Gastroesophageal sphincter (tissue), 4 donors: Measurements from ENCODE around the gene MACO1. TPM values are rescaled to one million over a fixed set of nuclear protein-coding genes. Genes with fewer than 3 reads are reported as not detected.
A peak's percentile ranks its signal among the peaks of the same experiment; 100 is the strongest.

Experiments
- ATAC-seq: fragments of 150-250 bp; one replicate; pipeline ENCODE4 v1.9.1; 2016; ENCODE audit warnings: mild to moderate bottlenecking, moderate library complexity
- H3K27ac ChIP-seq, 4 donors: fragments of 200-600 bp; sonication (generic) in 3 of 4; 1 replicate in 3 of 4; 2 replicates in 1 of 4; pipeline ENCODE4 v1.5.1; 2016 to 2019
- H3K27me3 ChIP-seq: fragments of 200-600 bp; sonication (generic); one replicate; pipeline ENCODE4 v1.5.1; 2019
- H3K36me3 ChIP-seq, 2 donors: fragments of 200-600 bp; sonication (generic); one replicate each; pipeline ENCODE4 v1.5.1; 2019; ENCODE audit warnings: control low read depth in 1 of 2
- H3K4me1 ChIP-seq, 3 donors: fragments of 200-600 bp; sonication (generic); 1 replicate in 2 of 3; 2 replicates in 1 of 3; pipeline ENCODE4 v1.5.1; 2016 to 2019; ENCODE audit warnings: control low read depth in 2 of 3
- H3K4me3 ChIP-seq, 2 donors: fragments of 200-600 bp; sonication (generic); one replicate each; pipeline ENCODE4 v1.5.1; 2019; ENCODE audit warnings: mild to moderate bottlenecking in 1 of 2, moderate library complexity in 1 of 2
- H3K9me3 ChIP-seq, 3 donors: fragments of 200-600 bp; sonication (generic); one replicate each; pipeline ENCODE4 v1.5.1; 2017 to 2019; ENCODE audit warnings: control low read depth in 2 of 3
- CTCF ChIP-seq, 4 experiments: fragments of 200-600 bp in 2 of 4; fragments of 450-650 bp in 2 of 4; sonication (generic) in 1 of 4; IDR thresholded peaks; one replicate each; pipeline ENCODE4 v1.5.1; 2017 to 2019; ENCODE audit warnings: antibody characterized with exemption in 4 of 4, mild to moderate bottlenecking in 2 of 4, moderate library complexity in 2 of 4
- EP300 ChIP-seq: sonication (generic); formaldehyde crosslinking; IDR thresholded peaks from one replicate; pipeline ENCODE4 v1.6.1; 2017; ENCODE audit warnings: antibody characterized with exemption, mild to moderate bottlenecking
- POLR2A ChIP-seq, 2 donors: fragments of 450-650 bp; IDR thresholded peaks; one replicate each; pipeline ENCODE4 v1.6.1; 2017; ENCODE audit warnings: antibody characterized with exemption in 2 of 2, mild to moderate bottlenecking in 2 of 2, moderate library complexity in 1 of 2
- POLR2AphosphoS5 ChIP-seq: sonication (generic); formaldehyde crosslinking; IDR thresholded peaks from one replicate; pipeline ENCODE4 v1.6.1; 2017; ENCODE audit warnings: antibody characterized with exemption
- WGBS, 2 donors: methylation state at CpG; one replicate each; pipeline ENCODE4 v1.1.5; 2018; ENCODE audit warnings: low coverage in 1 of 2; 5-methylcytosine and 5-hydroxymethylcytosine counted together
- total RNA-seq, 4 donors: library from RNA; depleted of rRNA; stranded (reverse); fragments of >200 nt; gene quantifications; one replicate each; pipeline ENCODE4 v1.1.0, GENCODE V29; 2016

The MACO1 gene
- total RNA-seq, 4 donors from 2014 or later: 15.5 to 24.5 (median 19.0) TPM

- Histone ChIP-seq H3K4me3 (no peak overlapping the region), H3K9me3 (peaks cover 0 to 7% (median 0%) of the 10 kb centered on the region in 3 donors), H3K4me1 (no peaks in the 10 kb centered on the region), H3K36me3 (no peaks in the 10 kb centered on the region), H3K27ac (no peak overlapping the region), H3K27me3 (no peaks in the 10 kb centered on the region)
- TF ChIP-seq POLR2AphosphoS5: no peak
- no peak for TF ChIP-seq EP300
- TF ChIP-seq POLR2A (IDR thresholded peaks at IDR 0.05): no peak
- peak in 3 of 4 experiments; percentile 82 to 87 (median 83) for TF ChIP-seq CTCF (IDR thresholded peaks at IDR 0.05)
- no peak for ATAC-seq
- WGBS, 2 donors: 2 to 6% methylated on average over 2 to 4 of the region's 4 CpGs
These were observed 89.9 kb downstream of the MACO1 start for GRCh38 chr1:25520446-25521061.

GRCh38 chr1:25522031-25522655 is 91.4 kb downstream of the MACO1 start:
- Histone ChIP-seq H3K27ac (no peak overlapping the region), H3K4me3 (no peak overlapping the region), H3K4me1 (no peaks in the 10 kb centered on the region), H3K9me3 (peaks cover 0 to 11% (median 0%) of the 10 kb centered on the region in 3 donors), H3K36me3 (no peaks in the 10 kb centered on the region), H3K27me3 (no peaks in the 10 kb centered on the region)
- 83% methylated on average over 1 of the region's 5 CpGs; no CpG with 5 or more reads in 1 of the 2 donors for WGBS, 2 donors
- no peak for TF ChIP-seq CTCF (IDR thresholded peaks at IDR 0.05)
- ATAC-seq: no peak

- no peak for ATAC-seq
- Histone ChIP-seq H3K27me3 (no peaks in the 10 kb centered on the region), H3K9me3 (peaks cover 0 to 11% (median 0%) of the 10 kb centered on the region in 3 donors), H3K4me3 (no peak overlapping the region), H3K27ac (no peak overlapping the region), H3K36me3 (no peaks in the 10 kb centered on the region), H3K4me1 (no peaks in the 10 kb centered on the region)
- no peak for TF ChIP-seq EP300
- TF ChIP-seq CTCF (IDR thresholded peaks at IDR 0.05): peak in 1 of 4 experiments; percentile 20
- TF ChIP-seq POLR2A (IDR thresholded peaks at IDR 0.05): no peak
- WGBS, 2 donors: 61 to 66% methylated on average over 5 to 6 of the region's 10 CpGs
These were observed 92.8 kb downstream of the MACO1 start for GRCh38 chr1:25523542-25523941.

- Histone ChIP-seq H3K4me3 (no peak overlapping the region), H3K27me3 (no peaks in the 10 kb centered on the region), H3K27ac (no peak overlapping the region), H3K4me1 (no peaks in the 10 kb centered on the region), H3K9me3 (peaks cover 0 to 11% (median 0%) of the 10 kb centered on the region in 3 donors), H3K36me3 (no peaks in the 10 kb centered on the region)
- no peak for TF ChIP-seq POLR2A (IDR thresholded peaks at IDR 0.05)
- TF ChIP-seq EP300: no peak
- TF ChIP-seq POLR2AphosphoS5: no peak
- TF ChIP-seq CTCF (IDR thresholded peaks at IDR 0.05): no peak
- 67 to 78% methylated on average over 3 to 11 of the region's 15 CpGs for WGBS, 2 donors
- no peak for ATAC-seq
These were observed 94.1 kb downstream of the MACO1 start for GRCh38 chr1:25524568-25525360.
